ENCODE results near the gene GNB1L. TPM values are rescaled to one million over a fixed set of nuclear protein-coding genes. Genes with fewer than 3 reads are reported as not detected.

The GNB1L gene
- total and polyA plus RNA-seq, 9 of the 15 experiments (the other 6 are each of a cell fraction or from before 2014, with no cell fraction given): 0.56 to 50.5 (median 10.2) TPM

DNA sequence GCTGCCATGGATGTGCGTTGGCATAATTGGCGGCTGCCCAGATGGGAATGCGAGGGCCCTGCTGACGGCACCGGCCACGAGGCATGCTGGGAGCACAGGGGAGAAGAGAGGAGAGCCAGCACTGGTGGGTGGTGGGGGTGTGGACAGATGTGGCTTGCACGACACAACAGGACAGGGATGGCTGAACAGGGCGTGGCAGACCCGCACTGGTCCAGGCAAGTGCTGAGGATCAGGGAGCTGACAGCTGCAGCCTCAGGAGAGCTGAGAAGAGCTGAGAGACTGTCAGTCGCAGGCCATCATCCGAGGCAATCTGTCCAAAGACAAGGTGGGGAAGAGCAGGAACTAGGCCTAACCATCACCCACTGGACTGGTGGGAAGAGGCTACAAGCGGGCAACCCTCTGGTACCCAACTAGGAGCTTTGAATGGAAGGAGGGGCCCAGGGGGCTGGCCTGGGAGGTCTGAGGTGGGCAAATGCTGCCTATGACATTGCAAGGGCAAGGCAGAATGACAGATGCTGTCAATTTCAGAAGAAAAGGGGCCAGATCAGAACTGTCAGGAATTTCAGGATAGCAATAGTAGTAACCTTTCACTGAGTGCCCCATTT, 2.4 kb downstream of the GNB1L start:
- BruUV-seq (replicated peaks): no TSS peak
- Histone ChIP-seq H3K27me3 (ENCODE audit: control insufficient read depth in 2 of 2, insufficient read depth in 2 of 2, low read length in 2 of 2) (no peaks in the 10 kb centered on the region), H4K20me1 (replicated peaks; ENCODE audit: control insufficient read depth, insufficient read depth, low read length) (peaks cover 39% of the 10 kb centered on the region; the same call in 1 of the 2 replicates), H3K27ac (ENCODE audit: extremely low read depth, low read depth, low read length) (no peak overlapping the region; the same call in 2 of the 3 replicates), H3K79me2 (ENCODE audit: control insufficient read depth, insufficient read depth, low read length) (peaks cover 80% of the 10 kb centered on the region), H2AFZ (ENCODE audit: low read depth, low read length) (no peak overlapping the region), H3K9me3 (replicated peaks; ENCODE audit: control insufficient read depth, insufficient read depth, low read depth, low read length) (peaks cover 2% of the 10 kb centered on the region; the same call in 1 of the 2 replicates), H3K4me2 (ENCODE audit: insufficient read depth, low read length) (peak overlapping the region; percentile 94), H3K36me3 (ENCODE audit: control insufficient read depth, insufficient read depth, low read length) (peaks cover 54% of the 10 kb centered on the region), H3K4me1 (replicated peaks in 1 of 2; ENCODE audit: control insufficient read depth in 2 of 2, insufficient read depth in 2 of 2, low read length in 2 of 2) (peaks cover 23 to 73% of the 10 kb centered on the region in 2 experiments), H3K9ac (ENCODE audit: insufficient read depth in 1 of 2, low read depth in 2 of 2, low read length in 2 of 2) (peak overlapping the region; percentile 68 to 86; a peak in 3 of 4 replicates), H3K9me1 (ENCODE audit: control insufficient read depth, insufficient read depth, low read length) (peaks cover 21% of the 10 kb centered on the region), H3K4me3 (peak overlapping the region; percentile 62; the same call in 1 of the 2 replicates)
- POLR2A ChIA-PET: interaction anchor here (0.6 to 13.6 kb wide), 9 partner anchors 10 to 185 kb away, joined by 3 to 247 read pairs (median 6); no protein-coding TSS in a partner anchor
- DNase-seq (ENCODE audit: extremely low read depth in 1 of 4, low spot score in 3 of 4): peak in 2 of 4 experiments; percentile 70 to 73
- in situ Hi-C loops (cut with MboI) (no loop called here), intact Hi-C loops (cut with micrococcal nuclease) (loop anchor here (5.0 to 10.0 kb wide), 3 partner anchors 35 to 173 kb away; partner anchors contain the start of gene TANGO2)
- CTCF ChIA-PET (ENCODE audit: low intra/inter-chr PET ratio): no interaction called here
- FAIRE-seq: no peak
- WGBS (ENCODE audit: insufficient coverage, low coverage, missing lambda C conversion rate): 90% methylated on average over 12 of the region's 12 CpGs
- ATAC-seq: no peak
- TF ChIP-seq, protein P1, sequence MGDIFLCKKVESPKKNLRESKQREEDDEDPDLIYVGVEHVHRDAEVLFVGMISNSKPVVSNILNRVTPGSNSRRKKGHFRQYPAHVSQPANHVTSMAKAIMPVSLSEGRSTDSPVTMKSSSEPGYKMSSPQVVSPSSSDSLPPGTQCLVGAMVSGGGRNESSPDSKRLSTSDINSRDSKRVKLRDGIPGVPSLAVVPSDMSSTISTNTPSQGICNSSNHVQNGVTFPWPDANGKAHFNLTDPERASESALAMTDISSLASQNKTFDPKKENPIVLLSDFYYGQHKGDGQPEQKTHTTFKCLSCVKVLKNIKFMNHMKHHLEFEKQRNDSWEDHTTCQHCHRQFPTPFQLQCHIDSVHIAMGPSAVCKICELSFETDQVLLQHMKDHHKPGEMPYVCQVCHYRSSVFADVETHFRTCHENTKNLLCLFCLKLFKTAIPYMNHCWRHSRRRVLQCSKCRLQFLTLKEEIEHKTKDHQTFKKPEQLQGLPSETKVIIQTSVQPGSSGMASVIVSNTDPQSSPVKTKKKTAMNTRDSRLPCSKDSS (IDR thresholded peaks at IDR 0.05; ENCODE audit: low read depth, partially characterized antibody): no peak
- no peak for TF ChIP-seq ARID2 (IDR thresholded peaks at IDR 0.05)
- no peak for TF ChIP-seq THAP7 (CRISPR knock-in tag; IDR thresholded peaks at IDR 0.05)
- no peak for TF ChIP-seq CREB3 (tag; conservative IDR thresholded peaks at IDR 0.05; ENCODE audit: low read depth)
- peak; percentile 83 for TF ChIP-seq WHSC1 (IDR thresholded peaks at IDR 0.05; ENCODE audit: low read length)
- TF ChIP-seq ZNF76 (CRISPR knock-in tag; IDR thresholded peaks at IDR 0.05; ENCODE audit: borderline replicate concordance): no peak
- TF ChIP-seq NUFIP1 (IDR thresholded peaks at IDR 0.05; ENCODE audit: partially characterized antibody): no peak
- TF ChIP-seq ZNF740 (CRISPR knock-in tag; IDR thresholded peaks at IDR 0.05): no peak
- 0 out of 4 replicates have a peak, but pooled peaks of 1 of the 2 experiments have one; percentile 19 for TF ChIP-seq ZNF740 (tag; IDR thresholded peaks at IDR 0.05)
- TF ChIP-seq TBL1XR1 (IDR thresholded peaks at IDR 0.05; ENCODE audit: low read length in 2 of 2): peak in 1 of 2 experiments; percentile 38; a peak in 1 of 4 replicates
- TF ChIP-seq, protein P2, sequence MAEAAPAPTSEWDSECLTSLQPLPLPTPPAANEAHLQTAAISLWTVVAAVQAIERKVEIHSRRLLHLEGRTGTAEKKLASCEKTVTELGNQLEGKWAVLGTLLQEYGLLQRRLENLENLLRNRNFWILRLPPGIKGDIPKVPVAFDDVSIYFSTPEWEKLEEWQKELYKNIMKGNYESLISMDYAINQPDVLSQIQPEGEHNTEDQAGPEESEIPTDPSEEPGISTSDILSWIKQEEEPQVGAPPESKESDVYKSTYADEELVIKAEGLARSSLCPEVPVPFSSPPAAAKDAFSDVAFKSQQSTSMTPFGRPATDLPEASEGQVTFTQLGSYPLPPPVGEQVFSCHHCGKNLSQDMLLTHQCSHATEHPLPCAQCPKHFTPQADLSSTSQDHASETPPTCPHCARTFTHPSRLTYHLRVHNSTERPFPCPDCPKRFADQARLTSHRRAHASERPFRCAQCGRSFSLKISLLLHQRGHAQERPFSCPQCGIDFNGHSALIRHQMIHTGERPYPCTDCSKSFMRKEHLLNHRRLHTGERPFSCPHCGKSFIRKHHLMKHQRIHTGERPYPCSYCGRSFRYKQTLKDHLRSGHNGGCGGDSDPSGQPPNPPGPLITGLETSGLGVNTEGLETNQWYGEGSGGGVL (CRISPR knock-in tag; IDR thresholded peaks at IDR 0.05): no peak
- TF ChIP-seq KAT8 (IDR thresholded peaks at IDR 0.05; ENCODE audit: low read depth): no peak
- TF ChIP-seq IRF9 (tag; IDR thresholded peaks at IDR 0.05): no peak
- no peak for TF ChIP-seq ZNF764 (CRISPR knock-in tag; IDR thresholded peaks at IDR 0.05; ENCODE audit: low read depth)
